ENCODE results near the gene SLIT1.
"Not testable (repeated sequence)": the region's sequence is repeated elsewhere in the genome, so short reads cannot be mapped to it uniquely, and the experiment has no call there.

The SLIT1 gene

GRCh38 chr10:97089209-97089870 lies 96.4 kb downstream of the SLIT1 start:
- TF ChIP-seq CTCF (conservative IDR thresholded peaks at IDR 0.05) (no peak), ZFX (IDR thresholded peaks at IDR 0.05) (no peak)

GRCh38 chr10:97087296-97087695 lies 98.5 kb downstream of the SLIT1 start:
- TF ChIP-seq CTCF (conservative IDR thresholded peaks at IDR 0.05) (no peak), ZFX (IDR thresholded peaks at IDR 0.05) (no peak)

More at GRCh38 chr10:97089209-97089870, 96.4 kb downstream of the SLIT1 start:
- no peak overlapping the region for H3K27ac ChIP-seq

GRCh38 chr10:97086530-97086929 lies 99.2 kb downstream of the SLIT1 start:
- no peak overlapping the region for H3K27ac ChIP-seq
- TF ChIP-seq ZFX (IDR thresholded peaks at IDR 0.05) (no peak), CTCF (conservative IDR thresholded peaks at IDR 0.05) (no peak)

More at GRCh38 chr10:97087296-97087695, 98.5 kb downstream of the SLIT1 start:
- no peak overlapping the region for H3K27ac ChIP-seq

- H3K27ac ChIP-seq, result no peak overlapping the region
- TF ChIP-seq CTCF (conservative IDR thresholded peaks at IDR 0.05) (no peak), ZFX (IDR thresholded peaks at IDR 0.05) (no peak)
Observed at GRCh38 chr10:97083228-97083829, 102.4 kb downstream of the SLIT1 start.

- H3K27ac ChIP-seq, result not testable (repeated sequence)
Observed at GRCh38 chr10:97082575-97082974, 103.2 kb downstream of the SLIT1 start.

GRCh38 chr10:97081621-97082235 lies 104.0 kb downstream of the SLIT1 start:
- TF ChIP-seq ZFX (IDR thresholded peaks at IDR 0.05) (no peak), CTCF (conservative IDR thresholded peaks at IDR 0.05) (peak; percentile 89)
- no peak overlapping the region for H3K27ac ChIP-seq

GRCh38 chr10:97080051-97080776 lies 105.5 kb downstream of the SLIT1 start:
- TF ChIP-seq CTCF (conservative IDR thresholded peaks at IDR 0.05), result no peak
- TF ChIP-seq ZFX (IDR thresholded peaks at IDR 0.05), result no peak
- no peak overlapping the region for H3K27ac ChIP-seq

All from C4-2B (cell line).